ENCODE measurements around the gene PPM1B.
A peak's percentile ranks its signal among the peaks of the same experiment; 100 is the strongest.
"Not testable (repeated sequence)": the region's sequence is repeated elsewhere in the genome, so short reads cannot be mapped to it uniquely, and the experiment has no call there.

PPM1B gene

GRCh38 chr2:44163777-44164176, 4.9 kb upstream of the PPM1B start:
- no peak for DNase-seq

GRCh38 chr2:44164617-44165016, 4.1 kb upstream of the PPM1B start:
- DNase-seq = no peak

GRCh38 chr2:44166096-44166495, 2.6 kb upstream of the PPM1B start:
- DNase-seq = no peak

GRCh38 chr2:44167311-44167907, 1.3 kb upstream of the PPM1B start:
- DNase-seq = no peak

- DNase-seq = peak; percentile 100
These were observed 581 bp upstream of the PPM1B start for GRCh38 chr2:44167908-44168680.

GRCh38 chr2:44169155-44169898, 652 bp downstream of the PPM1B start:
- DNase-seq = peak; percentile 39

GRCh38 chr2:44170311-44170717, 1.6 kb downstream of the PPM1B start:
- DNase-seq = peak; percentile 62

- peak; percentile 32 for DNase-seq
These were observed 2.3 kb downstream of the PPM1B start for GRCh38 chr2:44171018-44171417.

- DNase-seq = not testable (repeated sequence)
These were observed 2.8 kb downstream of the PPM1B start for GRCh38 chr2:44171442-44171841.

- DNase-seq = no peak
These were observed 3.9 kb downstream of the PPM1B start for GRCh38 chr2:44172576-44172975.

GRCh38 chr2:44178950-44179349, 10.3 kb downstream of the PPM1B start:
- DNase-seq = no peak

- DNase-seq = no peak
These were observed 13.0 kb downstream of the PPM1B start for GRCh38 chr2:44181648-44182047.

- DNase-seq = no peak
These were observed 15.4 kb downstream of the PPM1B start for GRCh38 chr2:44184106-44184505.

GRCh38 chr2:44186810-44187209, 18.1 kb downstream of the PPM1B start:
- no peak for DNase-seq

GRCh38 chr2:44187251-44187650, 18.6 kb downstream of the PPM1B start:
- DNase-seq = no peak

- DNase-seq = no peak
These were observed 20.0 kb downstream of the PPM1B start for GRCh38 chr2:44188696-44189095.

- DNase-seq = no peak
These were observed 20.4 kb downstream of the PPM1B start for GRCh38 chr2:44189104-44189503.

GRCh38 chr2:44190526-44190925, 21.9 kb downstream of the PPM1B start:
- no peak for DNase-seq

GRCh38 chr2:44191739-44192138, 23.1 kb downstream of the PPM1B start:
- peak; percentile 29 for DNase-seq

GRCh38 chr2:44192646-44193045, 24.0 kb downstream of the PPM1B start:
- DNase-seq = no peak

- DNase-seq = no peak
These were observed 27.0 kb downstream of the PPM1B start for GRCh38 chr2:44195714-44196113.

- no peak for DNase-seq
These were observed 29.1 kb downstream of the PPM1B start for GRCh38 chr2:44197816-44198215.

- DNase-seq = no peak
These were observed 31.3 kb downstream of the PPM1B start for GRCh38 chr2:44200011-44200410.

GRCh38 chr2:44200759-44201158, 32.1 kb downstream of the PPM1B start:
- no peak for DNase-seq
